Measurements from ENCODE around the gene RTEL1. TPM values are rescaled to one million over a fixed set of nuclear protein-coding genes. Genes with fewer than 3 reads are reported as not detected.
"Not testable (repeated sequence)": the region's sequence is repeated elsewhere in the genome, so short reads cannot be mapped to it uniquely, and the experiment has no call there.

The RTEL1 gene
- total RNA-seq, 1 donor = 5.7 TPM

DNA sequence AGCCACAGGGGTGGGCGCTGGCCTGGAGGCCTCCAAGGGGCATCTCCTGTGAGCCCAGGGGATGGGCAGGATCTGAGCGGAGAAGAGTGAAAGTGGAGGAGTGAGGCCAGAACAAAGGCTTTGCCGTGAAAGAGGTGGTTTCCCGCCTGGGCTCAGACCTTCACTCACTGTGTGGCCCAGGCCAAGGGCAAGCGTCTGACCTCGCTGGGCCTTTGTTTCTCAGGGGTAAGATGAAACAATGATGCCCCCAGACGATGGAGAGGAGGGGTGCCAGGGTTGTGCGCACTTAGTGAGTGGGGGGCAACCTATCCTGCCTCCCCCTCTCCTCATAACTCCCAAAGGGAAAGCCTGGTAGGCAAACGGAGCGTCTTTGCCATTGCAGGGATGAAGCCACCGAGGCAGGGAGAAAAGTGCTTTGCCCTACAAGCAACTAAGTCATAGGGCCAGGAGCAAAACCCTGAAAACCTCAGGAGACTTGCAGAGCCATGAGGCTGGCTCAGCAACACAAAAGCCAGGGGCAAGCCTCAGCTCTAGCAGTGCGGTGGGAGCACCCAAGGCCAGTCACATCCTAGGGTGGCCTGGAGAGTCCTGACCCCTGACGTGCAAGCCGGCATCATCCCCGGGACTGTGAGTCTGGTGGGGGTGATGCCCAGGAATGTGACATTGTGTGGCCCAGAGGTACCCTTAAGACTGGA is 4.0 kb upstream of the RTEL1 start:
- Histone ChIP-seq H3K27me3 (ENCODE audit: insufficient read depth, low read length) (peaks cover 2% of the 10 kb centered on the region), H3K4me3 (ENCODE audit: low read length) (peak overlapping the region; percentile 24), H3K9me3 (ENCODE audit: low read depth, low read length) (no peaks in the 10 kb centered on the region), H3K4me1 (ENCODE audit: insufficient read depth, low read length) (peaks cover 35% of the 10 kb centered on the region)

DNA sequence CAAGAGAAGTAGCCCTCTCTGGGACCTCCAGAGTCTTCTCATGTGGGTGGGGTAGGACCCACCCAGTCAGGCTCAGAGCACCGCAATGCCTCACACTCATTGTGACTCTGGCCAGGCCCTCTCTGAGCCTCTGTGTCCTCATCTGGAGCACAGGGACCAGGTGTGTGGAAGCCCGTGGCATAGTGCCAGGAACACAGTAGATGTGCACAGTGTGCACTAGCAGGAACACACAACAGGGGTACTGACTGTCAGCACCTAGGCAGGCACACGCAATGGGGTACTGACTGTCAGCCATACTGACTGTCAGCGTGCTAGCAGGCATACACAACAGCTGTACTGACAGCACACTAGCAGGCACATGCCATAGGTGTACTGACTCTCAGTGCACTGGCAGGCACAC is 2.9 kb upstream of the RTEL1 start:
- H3K4me1 ChIP-seq (ENCODE audit: insufficient read depth, low read length) = peaks cover 41% of the 10 kb centered on the region
- no peaks in the 10 kb centered on the region for H3K9me3 ChIP-seq (ENCODE audit: low read depth, low read length)
- H3K4me3 ChIP-seq (ENCODE audit: low read length) = no peak overlapping the region
- peaks cover 2% of the 10 kb centered on the region for H3K27me3 ChIP-seq (ENCODE audit: insufficient read depth, low read length)

DNA sequence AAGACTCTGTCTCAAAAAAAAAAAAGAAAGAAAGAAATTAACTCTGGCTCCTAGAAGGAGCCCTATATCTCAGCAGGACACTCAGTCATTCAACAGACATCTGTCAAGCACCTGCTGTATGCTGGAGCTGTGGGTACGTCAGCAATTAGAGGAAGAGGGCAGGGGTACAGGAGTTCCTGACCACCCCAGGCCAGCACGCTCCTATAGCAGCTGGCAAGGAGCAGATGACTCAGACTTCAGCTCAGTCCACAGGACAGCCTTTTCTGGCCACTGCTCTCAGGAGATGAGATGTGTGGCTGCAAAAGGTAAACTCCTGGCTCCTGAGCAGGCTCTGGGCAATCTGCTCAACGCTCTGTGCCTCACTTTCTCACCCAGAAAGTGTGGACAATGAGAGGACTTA is 1.7 kb upstream of the RTEL1 start:
- H3K4me1 ChIP-seq (ENCODE audit: insufficient read depth, low read length) = peaks cover 41% of the 10 kb centered on the region
- H3K27me3 ChIP-seq (ENCODE audit: insufficient read depth, low read length) = peaks cover 2% of the 10 kb centered on the region
- no peak overlapping the region for H3K4me3 ChIP-seq (ENCODE audit: low read length)
- no peaks in the 10 kb centered on the region for H3K9me3 ChIP-seq (ENCODE audit: low read depth, low read length)

DNA sequence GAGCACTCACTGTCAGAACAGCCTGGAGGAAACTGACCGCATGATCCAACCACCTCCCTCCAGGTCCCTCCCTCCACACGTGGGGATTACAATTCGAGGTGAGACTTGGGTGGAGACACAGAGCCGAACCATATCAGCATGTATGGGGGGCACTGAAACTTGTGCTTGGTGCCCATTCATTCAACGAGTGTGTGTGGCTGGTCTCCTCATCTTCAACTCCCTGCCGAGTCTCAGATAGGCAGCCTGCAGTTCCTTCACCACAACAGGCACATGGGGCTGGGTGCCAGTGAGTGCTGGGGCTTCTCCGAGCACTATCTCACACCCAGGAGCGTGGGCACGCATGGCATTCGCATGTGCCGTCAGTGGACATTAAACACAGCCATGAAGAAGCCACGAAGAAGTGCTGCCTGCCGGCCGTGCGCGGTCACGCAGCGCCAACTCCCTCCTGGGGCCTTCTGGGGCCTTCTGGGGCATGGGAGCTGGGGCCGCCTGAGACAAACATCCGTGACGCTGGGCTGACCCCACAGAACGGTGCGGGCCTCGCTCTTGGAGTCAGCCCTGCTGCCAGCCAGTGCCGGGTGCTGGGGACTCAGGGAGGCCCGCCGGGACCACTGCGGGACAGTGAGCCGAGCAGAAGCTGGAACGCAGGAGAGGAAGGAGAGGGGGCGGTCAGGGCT is 714 bp upstream of the RTEL1 start:
- Histone ChIP-seq H3K9me3 (ENCODE audit: low read depth, low read length) (no peaks in the 10 kb centered on the region), H3K4me1 (ENCODE audit: insufficient read depth, low read length) (peaks cover 34% of the 10 kb centered on the region), H3K4me3 (ENCODE audit: low read length) (peak overlapping the region; percentile 87), H3K27me3 (ENCODE audit: insufficient read depth, low read length) (no peaks in the 10 kb centered on the region)

DNA sequence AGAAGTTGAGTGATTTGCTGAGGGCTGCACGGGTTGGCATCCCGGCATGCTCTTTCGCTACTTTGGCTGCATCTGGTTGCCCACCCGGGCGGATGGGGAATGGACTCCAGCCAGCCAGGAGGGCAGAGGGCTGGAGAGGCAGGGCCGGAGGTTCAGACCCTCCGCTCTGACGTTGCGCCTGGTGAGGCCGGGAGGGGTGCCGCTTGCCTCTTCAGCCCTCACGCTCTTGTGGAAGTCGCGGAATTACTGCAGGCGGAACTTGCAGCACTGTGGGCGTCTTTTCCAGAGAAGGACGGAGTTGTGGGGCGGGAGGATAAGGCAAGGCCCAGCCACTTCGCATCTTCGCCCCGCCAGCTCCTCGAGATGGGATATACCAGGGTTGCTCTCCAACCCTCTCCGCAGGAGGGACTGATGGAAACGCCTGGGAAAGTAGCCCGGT is 656 bp downstream of the RTEL1 start:
- Histone ChIP-seq H3K9me3 (ENCODE audit: low read depth, low read length) (no peaks in the 10 kb centered on the region), H3K4me1 (ENCODE audit: insufficient read depth, low read length) (peaks cover 30% of the 10 kb centered on the region), H3K27me3 (ENCODE audit: insufficient read depth, low read length) (no peaks in the 10 kb centered on the region), H3K4me3 (ENCODE audit: low read length) (peak overlapping the region; percentile 87)

DNA sequence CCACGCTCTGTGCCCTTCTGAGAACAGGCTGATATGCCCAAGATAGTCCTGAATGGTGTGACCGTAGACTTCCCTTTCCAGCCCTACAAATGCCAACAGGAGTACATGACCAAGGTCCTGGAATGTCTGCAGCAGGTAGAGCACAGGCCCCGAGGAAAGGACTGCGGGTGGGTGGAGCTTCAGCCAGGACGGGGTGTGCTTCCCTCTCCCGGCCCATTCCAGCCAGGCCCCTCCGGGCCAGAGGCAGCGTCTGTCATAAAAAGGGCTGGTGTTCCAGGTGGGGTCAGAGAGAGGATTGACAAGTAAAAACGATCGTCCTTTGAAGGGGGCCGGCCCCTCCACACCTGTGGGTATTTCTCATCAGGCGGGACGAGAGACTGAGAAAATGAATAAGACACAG is 1.3 kb downstream of the RTEL1 start:
- no peaks in the 10 kb centered on the region for H3K9me3 ChIP-seq (ENCODE audit: low read depth, low read length)
- H3K4me3 ChIP-seq (ENCODE audit: low read length) = no peak overlapping the region
- no peaks in the 10 kb centered on the region for H3K27me3 ChIP-seq (ENCODE audit: insufficient read depth, low read length)
- peaks cover 23% of the 10 kb centered on the region for H3K4me1 ChIP-seq (ENCODE audit: insufficient read depth, low read length)

DNA sequence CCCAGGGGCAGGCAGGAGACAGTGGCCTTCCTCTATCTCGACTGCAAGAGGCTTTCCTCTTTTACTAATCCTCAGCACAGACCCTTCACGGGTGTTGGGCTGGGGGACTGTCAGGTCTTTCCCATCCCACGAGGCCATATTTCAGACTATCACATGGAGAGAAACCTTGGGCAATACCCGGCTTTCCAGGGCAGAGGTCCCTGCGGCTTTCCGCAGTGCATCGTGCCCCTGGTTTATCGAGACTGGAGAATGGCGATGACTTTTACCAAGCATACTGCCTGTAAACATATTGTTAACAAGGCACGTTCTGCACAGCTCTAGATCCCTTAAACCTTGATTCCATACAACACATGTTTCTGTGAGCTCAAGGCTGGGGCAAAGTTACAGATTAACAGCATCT is 2.1 kb downstream of the RTEL1 start:
- not testable (repeated sequence) for H3K4me3 ChIP-seq (ENCODE audit: low read length); H3K9me3 ChIP-seq (ENCODE audit: low read depth, low read length); H3K27me3 ChIP-seq (ENCODE audit: insufficient read depth, low read length)
- peaks cover 20% of the 10 kb centered on the region for H3K4me1 ChIP-seq (ENCODE audit: insufficient read depth, low read length)

DNA sequence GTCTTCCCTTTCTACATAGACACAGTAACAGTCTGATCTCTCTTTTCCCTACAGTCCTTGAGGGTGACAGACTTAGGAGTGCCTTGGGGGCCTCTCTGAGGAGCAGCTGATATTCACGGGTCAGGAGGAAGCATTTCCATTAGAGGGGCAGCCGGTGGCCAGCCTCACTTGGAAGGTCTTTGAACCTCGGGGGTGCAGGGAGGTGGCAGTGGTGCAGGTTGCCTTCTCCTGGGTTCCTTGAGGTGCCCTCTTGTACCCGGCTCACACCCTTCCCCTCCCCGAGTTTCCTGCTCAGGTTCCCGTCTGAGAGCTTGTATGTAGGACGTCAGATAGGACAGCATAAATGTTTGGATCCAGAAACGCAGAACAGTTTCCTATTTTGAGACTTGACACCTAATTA is 2.5 kb downstream of the RTEL1 start:
- peaks cover 20% of the 10 kb centered on the region for H3K4me1 ChIP-seq (ENCODE audit: insufficient read depth, low read length)

DNA sequence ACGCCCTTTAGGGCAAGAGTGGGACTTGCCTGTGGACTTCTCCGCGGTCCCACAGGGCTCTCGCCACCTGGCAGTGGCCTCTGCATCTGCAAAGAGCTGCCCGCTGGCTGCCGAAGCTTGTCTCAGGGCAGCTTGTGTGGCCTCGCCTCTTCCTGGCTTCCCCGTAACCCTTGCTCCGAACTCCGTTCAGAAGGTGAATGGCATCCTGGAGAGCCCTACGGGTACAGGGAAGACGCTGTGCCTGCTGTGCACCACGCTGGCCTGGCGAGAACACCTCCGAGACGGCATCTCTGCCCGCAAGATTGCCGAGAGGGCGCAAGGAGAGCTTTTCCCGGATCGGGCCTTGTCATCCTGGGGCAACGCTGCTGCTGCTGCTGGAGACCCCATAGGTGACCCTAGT is 3.0 kb downstream of the RTEL1 start:
- no peak overlapping the region for H3K4me3 ChIP-seq (ENCODE audit: low read length)
- H3K4me1 ChIP-seq (ENCODE audit: insufficient read depth, low read length) = peaks cover 20% of the 10 kb centered on the region
- no peaks in the 10 kb centered on the region for H3K9me3 ChIP-seq (ENCODE audit: low read depth, low read length)
- H3K27me3 ChIP-seq (ENCODE audit: insufficient read depth, low read length) = no peaks in the 10 kb centered on the region

More for the DNA sequence above, 2.5 kb downstream of the RTEL1 start:
- Histone ChIP-seq H3K4me3 (ENCODE audit: low read length) (no peak overlapping the region), H3K27me3 (ENCODE audit: insufficient read depth, low read length) (no peaks in the 10 kb centered on the region), H3K9me3 (ENCODE audit: low read depth, low read length) (no peaks in the 10 kb centered on the region)

DNA sequence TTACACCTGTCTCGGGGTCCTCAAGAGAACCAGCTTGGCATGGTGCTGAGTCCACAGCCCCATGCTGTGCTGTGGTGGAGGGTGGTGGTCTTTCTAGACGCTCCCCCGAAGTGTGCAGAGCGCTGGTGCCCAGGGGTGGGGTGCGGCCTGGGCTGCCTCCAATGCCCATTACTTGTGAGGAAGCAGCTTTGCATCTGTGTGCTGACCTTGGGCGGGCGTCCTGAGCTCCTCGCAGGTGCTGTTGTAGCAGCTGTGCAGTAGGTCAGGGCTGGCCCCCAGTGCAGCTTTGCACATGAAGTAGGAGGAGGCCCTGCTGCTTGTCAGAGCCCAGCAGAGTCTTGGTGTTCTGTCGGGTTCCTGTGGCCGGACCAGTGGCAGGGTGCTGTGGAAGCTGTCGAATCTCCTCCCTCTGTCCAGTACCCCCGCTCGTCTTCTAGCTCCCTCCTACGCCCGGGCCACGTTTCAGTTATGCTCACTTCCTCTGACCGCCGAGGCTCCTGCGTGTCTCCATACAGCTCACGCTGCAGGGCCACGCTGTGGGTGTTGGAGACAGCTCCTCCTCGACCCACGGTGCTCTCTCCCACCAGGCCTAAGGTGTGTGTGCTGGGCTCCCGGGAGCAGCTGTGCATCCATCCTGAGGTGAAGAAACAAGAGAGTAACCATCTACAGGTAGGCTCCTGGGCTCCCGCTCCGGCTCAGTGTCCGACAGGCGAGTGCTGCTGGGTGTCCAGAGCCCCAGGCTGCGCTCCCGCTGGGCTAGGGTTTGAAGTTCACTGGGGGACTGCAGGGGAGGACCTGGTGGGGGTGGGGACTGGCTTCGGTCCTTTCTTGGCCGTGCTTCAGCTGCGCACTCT is 4.1 kb downstream of the RTEL1 start:
- H3K4me3 ChIP-seq (ENCODE audit: low read length) = no peak overlapping the region
- H3K4me1 ChIP-seq (ENCODE audit: insufficient read depth, low read length) = peaks cover 19% of the 10 kb centered on the region
- no peaks in the 10 kb centered on the region for H3K27me3 ChIP-seq (ENCODE audit: insufficient read depth, low read length)
- H3K9me3 ChIP-seq (ENCODE audit: low read depth, low read length) = no peaks in the 10 kb centered on the region

DNA sequence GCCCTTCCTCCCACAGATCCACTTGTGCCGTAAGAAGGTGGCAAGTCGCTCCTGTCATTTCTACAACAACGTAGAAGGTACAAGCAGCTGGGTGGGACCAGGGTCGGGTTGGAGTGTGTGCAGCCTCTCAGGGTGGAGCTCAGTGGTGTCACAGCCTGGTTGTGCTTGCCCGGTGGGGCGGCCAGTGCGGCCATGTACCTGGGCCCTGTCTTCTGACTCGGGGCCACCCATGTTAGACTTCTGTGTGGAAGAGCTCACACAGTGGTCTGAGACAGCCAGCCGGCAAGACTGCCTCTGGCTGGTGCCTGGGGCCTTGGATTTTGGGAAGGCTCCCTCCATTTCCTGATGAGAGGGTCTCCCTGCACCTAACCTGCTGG is 4.7 kb downstream of the RTEL1 start:
- peaks cover 13% of the 10 kb centered on the region for H3K4me1 ChIP-seq (ENCODE audit: insufficient read depth, low read length)
- H3K27me3 ChIP-seq (ENCODE audit: insufficient read depth, low read length) = no peaks in the 10 kb centered on the region
- no peaks in the 10 kb centered on the region for H3K9me3 ChIP-seq (ENCODE audit: low read depth, low read length)
- no peak overlapping the region for H3K4me3 ChIP-seq (ENCODE audit: low read length)

DNA sequence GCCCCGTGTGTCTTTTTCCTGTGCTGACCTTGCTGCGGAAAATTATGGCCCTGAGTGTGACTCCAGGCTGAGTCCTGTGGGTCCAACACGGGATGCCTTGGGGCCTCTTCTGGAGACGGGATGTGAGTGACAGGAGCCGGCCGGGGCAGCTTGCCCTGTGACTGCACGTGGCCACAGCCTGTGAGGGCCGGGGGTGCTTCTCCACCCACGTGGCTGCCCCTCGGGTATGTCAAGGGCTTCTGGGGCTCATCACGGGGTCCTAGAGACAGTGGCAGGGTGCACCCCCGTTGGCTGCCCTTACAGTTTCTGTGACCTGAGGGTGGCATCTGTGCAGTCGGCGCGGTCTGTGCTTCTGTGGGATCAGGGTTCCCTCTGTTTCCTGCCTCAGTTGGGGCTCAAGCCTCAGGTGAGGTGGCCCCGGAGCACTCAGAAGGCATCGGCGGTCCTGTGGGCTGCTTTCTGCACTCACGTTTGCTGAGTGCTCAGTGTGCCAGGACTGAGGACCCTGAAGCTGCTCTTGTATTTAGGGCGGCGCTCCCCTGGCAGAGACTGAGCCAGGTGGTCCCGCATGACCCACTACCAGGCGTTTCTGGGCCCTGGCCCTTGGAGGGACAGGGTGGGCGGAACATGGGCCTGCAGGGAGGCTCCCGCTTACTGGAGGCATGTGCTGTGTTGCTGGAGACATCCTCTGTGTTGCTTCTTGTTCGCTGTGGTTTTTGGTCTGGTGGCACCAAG is 5.4 kb downstream of the RTEL1 start:
- no peaks in the 10 kb centered on the region for H3K9me3 ChIP-seq (ENCODE audit: low read depth, low read length)
- peaks cover 11% of the 10 kb centered on the region for H3K4me1 ChIP-seq (ENCODE audit: insufficient read depth, low read length)
- H3K4me3 ChIP-seq (ENCODE audit: low read length) = no peak overlapping the region
- H3K27me3 ChIP-seq (ENCODE audit: insufficient read depth, low read length) = no peaks in the 10 kb centered on the region

DNA sequence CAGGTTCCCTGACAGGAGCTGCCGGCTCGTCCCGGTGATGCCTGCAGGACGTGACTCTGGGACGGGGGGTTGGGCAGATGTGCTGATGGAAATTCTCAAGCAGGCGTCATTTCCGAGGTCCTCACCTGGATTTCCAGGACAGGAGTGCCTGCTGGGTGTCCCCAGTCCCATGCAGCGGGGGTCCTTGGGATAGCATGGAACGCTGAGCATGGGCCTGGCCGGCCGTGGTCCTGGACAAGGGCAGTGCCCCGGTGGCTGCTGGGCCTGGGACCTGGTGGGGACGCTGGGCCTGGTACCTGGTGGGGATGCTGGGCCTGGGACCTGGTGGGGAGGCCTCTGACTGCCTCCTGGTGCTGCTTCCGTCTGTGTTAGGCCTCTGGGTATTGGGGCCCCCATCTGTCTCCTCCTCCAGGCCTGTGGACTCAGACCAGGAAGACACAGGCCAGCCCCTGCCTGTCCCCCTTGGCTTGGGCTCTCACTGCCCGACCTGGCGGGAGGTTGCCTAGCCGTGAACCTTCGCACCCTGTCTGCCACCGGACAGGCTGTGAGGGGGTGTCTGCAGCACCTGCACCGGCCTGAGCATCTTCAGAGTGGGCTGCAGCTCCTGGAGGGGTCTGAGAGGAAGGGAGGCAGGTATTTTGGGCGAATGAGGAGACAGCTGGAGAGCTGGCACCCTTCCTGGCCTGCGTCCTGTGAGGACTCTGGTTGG is 6.2 kb downstream of the RTEL1 start:
- no peaks in the 10 kb centered on the region for H3K27me3 ChIP-seq (ENCODE audit: insufficient read depth, low read length)
- H3K4me1 ChIP-seq (ENCODE audit: insufficient read depth, low read length) = peaks cover 4% of the 10 kb centered on the region
- H3K9me3 ChIP-seq (ENCODE audit: low read depth, low read length) = no peaks in the 10 kb centered on the region
- H3K4me3 ChIP-seq (ENCODE audit: low read length) = no peak overlapping the region

DNA sequence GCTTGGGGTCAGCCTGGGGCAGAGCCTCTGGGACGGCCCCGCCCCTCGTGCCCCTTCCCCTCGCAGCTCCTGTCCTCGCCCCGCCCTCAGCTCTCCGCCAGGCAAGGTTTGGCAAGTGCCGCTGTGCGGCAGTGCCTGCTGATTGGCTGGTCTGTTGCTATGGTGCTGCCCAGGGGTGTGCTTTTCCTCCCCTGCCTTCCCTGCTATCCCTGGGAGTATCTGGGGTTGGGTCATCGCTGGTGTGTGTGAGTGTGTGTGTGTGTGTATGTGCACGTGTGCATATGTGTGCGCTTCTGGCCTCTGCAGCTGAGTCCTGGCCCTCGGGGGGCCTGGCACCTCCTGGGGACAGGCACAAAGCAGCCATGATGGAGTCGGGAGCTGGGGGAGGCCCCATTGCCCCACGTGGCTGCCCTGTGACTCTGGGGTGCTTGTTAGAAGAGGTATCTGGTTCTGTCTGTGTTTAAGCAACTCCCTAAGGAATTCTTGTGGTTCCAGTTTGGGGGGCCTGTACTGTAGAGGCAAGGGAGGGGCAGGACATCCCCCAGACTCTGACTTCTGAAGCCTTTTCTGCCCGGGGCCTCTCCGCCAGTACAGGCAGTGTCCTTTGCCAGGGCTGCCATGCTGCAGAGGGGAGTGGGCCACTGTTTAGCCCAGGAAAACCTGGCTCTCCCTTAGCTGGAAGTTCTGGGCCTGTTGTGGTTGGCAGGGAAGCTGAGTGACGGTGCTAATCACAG is 6.9 kb downstream of the RTEL1 start:
- no peaks in the 10 kb centered on the region for H3K27me3 ChIP-seq (ENCODE audit: insufficient read depth, low read length)
- H3K9me3 ChIP-seq (ENCODE audit: low read depth, low read length) = no peaks in the 10 kb centered on the region
- H3K4me1 ChIP-seq (ENCODE audit: insufficient read depth, low read length) = no peaks in the 10 kb centered on the region
- H3K4me3 ChIP-seq (ENCODE audit: low read length) = no peak overlapping the region
